ENCODE results near the gene P2RY6.
A peak's percentile ranks its signal among the peaks of the same experiment; 100 is the strongest.
"Not testable (repeated sequence)": the region's sequence is repeated elsewhere in the genome, so short reads cannot be mapped to it uniquely, and the experiment has no call there.

The P2RY6 gene

DNA sequence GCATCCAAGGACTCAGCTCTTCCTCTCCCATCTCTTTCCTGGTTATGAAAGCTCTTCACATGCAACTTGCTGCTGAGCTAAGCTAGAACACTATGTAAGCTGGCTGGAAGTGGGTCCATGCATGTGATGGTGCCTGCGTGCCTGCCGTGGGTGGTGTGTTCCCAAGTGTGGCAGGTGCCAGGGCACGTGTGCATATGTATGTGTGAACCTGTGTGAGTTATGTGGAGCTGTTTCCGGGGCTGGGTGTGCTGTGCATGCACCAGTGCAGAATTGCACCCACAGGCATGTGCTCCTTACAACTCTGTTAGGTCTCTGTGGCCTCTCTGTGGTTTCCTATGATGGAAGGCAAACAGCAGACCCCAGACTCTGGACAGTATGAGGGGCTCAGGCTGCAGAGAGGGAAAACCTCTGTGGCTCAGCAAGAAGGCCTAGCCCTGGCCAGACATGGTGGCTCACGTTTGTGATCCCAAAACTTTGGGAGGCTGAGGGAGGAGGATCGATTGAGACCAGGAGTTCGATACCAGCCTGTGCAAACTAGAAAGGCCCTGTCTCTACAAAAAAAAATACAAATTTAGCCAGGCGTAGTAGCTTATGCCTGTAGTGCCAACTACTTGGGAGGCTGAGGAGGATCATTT, 4.1 kb upstream of the P2RY6 start:
- FAIRE-seq (peak; percentile 57), DNase-seq (ENCODE audit: insufficient read length, low spot score) (no peak)
- TF ChIP-seq SPI1 (IDR thresholded peaks at IDR 0.05; ENCODE audit: low read depth, low read length) (no peak), POU2F2 (IDR thresholded peaks at IDR 0.05; ENCODE audit: low read depth, low read length) (no peak), POLR2A (IDR thresholded peaks at IDR 0.05; ENCODE audit: low read depth, low read length) (no peak), TAF1 (IDR thresholded peaks at IDR 0.05; ENCODE audit: low read depth, low read length) (no peak), PAX5 (IDR thresholded peaks at IDR 0.05; ENCODE audit: insufficient read depth, low read length, severe bottlenecking) (no peak), POLR2AphosphoS5 (IDR thresholded peaks at IDR 0.05; ENCODE audit: low read depth, low read length) (no peak)

DNA sequence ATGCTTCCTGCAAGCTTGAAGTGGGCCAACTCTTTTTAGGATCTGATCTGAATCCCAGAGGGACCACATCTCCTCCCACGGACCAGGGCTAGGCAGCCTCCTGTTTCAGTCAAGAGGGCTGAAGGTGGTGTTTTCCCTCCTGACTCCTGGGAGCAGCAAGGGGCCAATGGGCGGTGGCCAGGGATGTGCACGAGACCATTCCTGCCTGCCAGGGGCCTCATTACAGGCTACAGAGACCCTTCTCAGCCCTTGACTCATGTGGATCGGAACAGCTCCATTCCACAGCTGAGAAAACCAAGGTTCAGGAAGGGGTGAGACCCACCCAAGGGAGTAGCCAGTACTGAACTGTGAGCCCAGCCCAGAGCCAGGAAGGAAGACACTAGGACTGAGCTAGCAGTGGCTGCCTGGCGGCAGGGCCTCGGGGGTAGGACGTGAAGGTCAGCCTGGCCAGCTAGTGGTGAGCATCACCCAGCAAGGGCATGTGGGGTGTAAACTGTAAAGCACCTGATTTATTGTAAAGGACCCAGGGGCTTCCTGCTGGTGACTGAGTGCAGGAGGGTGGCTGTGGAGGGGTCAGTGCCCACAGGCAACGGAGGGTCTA, 3.4 kb upstream of the P2RY6 start:
- DNase-seq (ENCODE audit: insufficient read length, low spot score) (no peak), FAIRE-seq (no peak)
- TF ChIP-seq POLR2A (IDR thresholded peaks at IDR 0.05; ENCODE audit: low read depth, low read length) (no peak), SPI1 (IDR thresholded peaks at IDR 0.05; ENCODE audit: low read depth, low read length) (no peak), POLR2AphosphoS5 (IDR thresholded peaks at IDR 0.05; ENCODE audit: low read depth, low read length) (no peak), TAF1 (IDR thresholded peaks at IDR 0.05; ENCODE audit: low read depth, low read length) (no peak), POU2F2 (IDR thresholded peaks at IDR 0.05; ENCODE audit: low read depth, low read length) (no peak), PAX5 (IDR thresholded peaks at IDR 0.05; ENCODE audit: insufficient read depth, low read length, severe bottlenecking) (no peak)

DNA sequence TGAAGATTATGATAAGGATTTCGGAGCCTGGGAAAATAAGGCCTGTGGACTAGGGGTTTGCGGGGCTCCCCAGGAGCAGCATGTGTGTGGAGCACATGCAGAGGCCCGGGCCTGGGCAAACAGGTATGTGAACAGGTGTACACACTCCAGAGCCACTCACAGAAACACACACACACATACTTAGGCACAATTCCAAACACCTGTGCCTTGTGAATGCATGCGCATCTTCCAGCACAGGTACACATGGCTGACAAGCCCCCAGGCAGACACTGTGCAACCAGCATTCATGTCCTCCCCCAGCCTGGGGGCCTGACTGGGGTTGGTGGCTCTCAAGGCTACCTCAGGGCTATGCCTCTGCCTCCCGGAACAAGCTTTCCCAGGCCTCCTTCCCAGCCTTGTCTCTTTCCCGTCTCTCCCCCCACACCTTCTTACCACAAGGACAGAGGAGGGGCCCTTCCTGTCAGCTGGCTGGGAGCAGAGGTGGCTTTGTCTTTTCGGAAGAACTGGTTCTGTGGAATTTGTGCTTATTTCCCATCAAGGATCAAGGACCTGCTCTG, 2.6 kb upstream of the P2RY6 start:
- no peak for FAIRE-seq
- TF ChIP-seq TAF1 (IDR thresholded peaks at IDR 0.05; ENCODE audit: low read depth, low read length) (no peak), POLR2AphosphoS5 (IDR thresholded peaks at IDR 0.05; ENCODE audit: low read depth, low read length) (no peak), SPI1 (IDR thresholded peaks at IDR 0.05; ENCODE audit: low read depth, low read length) (no peak)
- DNase-seq (ENCODE audit: insufficient read length, low spot score) = no peak

DNA sequence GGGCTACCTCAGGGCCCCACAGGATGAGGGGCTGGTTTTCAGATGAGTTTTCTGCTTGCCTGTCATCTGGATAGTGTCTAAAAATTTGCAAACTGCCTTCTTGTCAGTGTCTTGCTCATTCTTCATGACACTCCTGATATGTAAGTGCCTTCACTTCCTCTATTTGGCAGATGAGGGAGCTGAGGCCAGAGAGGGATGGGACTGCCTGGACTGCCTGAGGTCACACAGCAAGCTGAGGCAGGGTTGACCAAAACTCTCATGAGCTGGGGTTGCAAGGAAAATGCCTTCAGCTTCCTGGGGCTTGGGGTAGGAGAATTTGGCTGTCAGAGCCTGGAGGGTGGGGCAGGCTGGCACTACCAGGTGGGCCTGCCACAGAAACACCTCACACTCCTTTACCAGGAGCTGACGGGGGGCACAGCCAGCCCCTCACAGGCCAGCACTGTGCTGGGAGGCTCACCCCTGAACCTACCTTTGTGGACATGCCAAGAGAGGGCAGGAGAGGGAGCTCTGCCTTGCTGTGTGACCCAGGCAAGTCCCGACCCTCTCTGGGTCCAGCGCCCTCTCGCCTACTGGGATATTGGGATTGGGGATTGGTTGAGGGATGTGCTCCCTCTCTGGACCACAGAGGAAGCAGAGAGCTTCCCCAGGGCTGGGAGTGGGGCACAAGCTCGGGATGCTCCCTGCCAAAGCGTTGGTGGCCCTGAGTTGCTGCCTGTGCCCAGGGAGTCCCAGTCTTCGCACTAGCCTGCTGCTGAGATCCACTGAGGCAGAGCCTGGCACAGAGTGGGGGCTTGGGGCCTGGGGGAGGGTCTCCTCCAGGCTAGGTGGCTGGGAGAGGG, 1.9 kb upstream of the P2RY6 start:
- no peak for TF ChIP-seq POLR2A (IDR thresholded peaks at IDR 0.05; ENCODE audit: low read depth, low read length)
- peak; percentile 95 for TF ChIP-seq SPI1 (IDR thresholded peaks at IDR 0.05; ENCODE audit: low read depth, low read length)
- TF ChIP-seq POU2F2 (IDR thresholded peaks at IDR 0.05; ENCODE audit: low read depth, low read length) = no peak
- TF ChIP-seq PAX5 (IDR thresholded peaks at IDR 0.05; ENCODE audit: insufficient read depth, low read length, severe bottlenecking) = no peak
- TF ChIP-seq TAF1 (IDR thresholded peaks at IDR 0.05; ENCODE audit: low read depth, low read length) = no peak
- TF ChIP-seq POLR2AphosphoS5 (IDR thresholded peaks at IDR 0.05; ENCODE audit: low read depth, low read length) = no peak
- peak; percentile 84 for FAIRE-seq

DNA sequence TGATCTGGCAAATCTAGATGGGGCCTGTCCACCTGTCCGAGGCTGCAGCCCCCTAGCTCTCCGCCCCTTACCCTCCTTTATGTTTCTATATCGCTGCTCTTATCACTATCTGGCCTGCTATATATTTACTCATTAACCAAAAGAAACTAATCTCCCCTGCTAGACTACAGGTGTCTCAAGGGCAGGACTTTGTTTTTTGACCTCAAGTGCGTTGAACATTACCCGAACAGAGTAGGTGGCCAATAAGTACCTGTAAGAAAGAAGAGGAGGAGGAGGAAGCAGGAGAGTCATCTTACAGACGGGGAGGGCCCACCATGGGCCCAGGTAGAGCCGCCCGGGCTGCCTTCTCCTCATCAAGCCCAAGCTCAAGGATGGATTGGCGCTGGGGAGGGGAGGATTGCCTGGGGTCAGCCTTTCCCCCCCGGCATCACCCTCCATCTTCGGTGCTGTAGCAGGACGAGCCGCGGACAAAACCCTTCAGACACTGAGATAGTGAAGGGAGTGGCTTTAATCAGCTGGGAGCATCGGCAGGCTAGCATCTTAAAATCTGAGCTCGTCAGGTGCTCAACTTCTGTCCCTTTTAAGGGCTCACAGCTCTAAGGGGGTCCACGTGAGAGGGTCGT, 1.2 kb upstream of the P2RY6 start:
- DNase-seq (ENCODE audit: insufficient read length, low spot score) (no peak), FAIRE-seq (peak; percentile 55)
- no peak for TF ChIP-seq SPI1 (IDR thresholded peaks at IDR 0.05; ENCODE audit: low read depth, low read length)
- TF ChIP-seq POLR2AphosphoS5 (IDR thresholded peaks at IDR 0.05; ENCODE audit: low read depth, low read length) = no peak
- no peak for TF ChIP-seq POU2F2 (IDR thresholded peaks at IDR 0.05; ENCODE audit: low read depth, low read length)
- no peak for TF ChIP-seq TAF1 (IDR thresholded peaks at IDR 0.05; ENCODE audit: low read depth, low read length)
- no peak for TF ChIP-seq POLR2A (IDR thresholded peaks at IDR 0.05; ENCODE audit: low read depth, low read length)
- no peak for TF ChIP-seq PAX5 (IDR thresholded peaks at IDR 0.05; ENCODE audit: insufficient read depth, low read length, severe bottlenecking)

More for the DNA sequence above, 1.9 kb upstream of the P2RY6 start:
- DNase-seq (ENCODE audit: insufficient read length, low spot score) = no peak

DNA sequence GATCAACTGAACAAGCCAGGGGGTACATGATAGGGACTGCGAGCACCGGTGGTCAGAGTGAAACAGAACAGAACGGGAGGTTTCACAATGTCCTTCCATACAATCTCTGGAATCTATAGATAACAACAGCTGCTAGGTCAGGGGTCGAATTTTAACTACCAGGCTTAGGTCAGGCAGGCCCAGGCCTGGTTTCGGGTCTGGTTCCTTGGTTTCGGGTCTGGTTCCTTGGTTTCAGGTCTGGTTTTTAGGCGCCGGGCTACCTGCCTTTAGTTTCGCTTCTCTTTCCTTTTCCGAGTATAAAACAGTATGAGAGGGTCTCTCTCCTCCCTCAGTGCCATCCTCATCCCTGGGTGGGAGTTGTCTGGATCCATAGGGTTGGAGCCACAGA, 666 bp upstream of the P2RY6 start:
- TF ChIP-seq SPI1 (IDR thresholded peaks at IDR 0.05; ENCODE audit: low read depth, low read length) = peak; percentile 65
- peak; percentile 62 for FAIRE-seq
- DNase-seq (ENCODE audit: insufficient read length, low spot score) = not testable (repeated sequence)

DNA sequence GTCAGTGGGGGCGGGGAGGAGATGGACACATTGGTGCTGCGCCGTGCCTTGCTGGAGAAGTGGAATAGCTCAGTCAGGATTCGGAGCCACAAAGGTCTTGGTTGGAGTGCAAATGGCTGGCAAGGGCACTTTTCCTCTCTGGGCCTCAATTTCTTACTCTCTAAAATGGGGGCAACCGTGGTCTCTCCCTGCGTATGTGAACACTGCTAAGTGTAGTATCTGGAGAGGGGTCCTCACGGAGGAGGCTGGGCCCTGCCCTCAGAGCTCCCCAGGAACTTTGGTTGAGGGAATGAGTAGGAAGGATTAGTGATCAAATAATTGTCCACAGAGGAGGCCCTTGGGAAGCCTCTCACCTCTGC, 521 bp downstream of the P2RY6 start:
- DNase-seq (ENCODE audit: insufficient read length, low spot score) (no peak), FAIRE-seq (no peak)
- TF ChIP-seq SPI1 (IDR thresholded peaks at IDR 0.05; ENCODE audit: low read depth, low read length) = no peak
- TF ChIP-seq POU2F2 (IDR thresholded peaks at IDR 0.05; ENCODE audit: low read depth, low read length) = no peak
- TF ChIP-seq PAX5 (IDR thresholded peaks at IDR 0.05; ENCODE audit: insufficient read depth, low read length, severe bottlenecking) = no peak
- TF ChIP-seq POLR2A (IDR thresholded peaks at IDR 0.05; ENCODE audit: low read depth, low read length) = no peak
- no peak for TF ChIP-seq TAF1 (IDR thresholded peaks at IDR 0.05; ENCODE audit: low read depth, low read length)
- TF ChIP-seq POLR2AphosphoS5 (IDR thresholded peaks at IDR 0.05; ENCODE audit: low read depth, low read length) = no peak

GRCh38 chr11:73273222-73273895, 1.2 kb downstream of the P2RY6 start:
- TF ChIP-seq POU2F2 (IDR thresholded peaks at IDR 0.05; ENCODE audit: low read depth, low read length) = no peak
- TF ChIP-seq PAX5 (IDR thresholded peaks at IDR 0.05; ENCODE audit: insufficient read depth, low read length, severe bottlenecking) = no peak
- TF ChIP-seq POLR2A (IDR thresholded peaks at IDR 0.05; ENCODE audit: low read depth, low read length) = no peak
- TF ChIP-seq POLR2AphosphoS5 (IDR thresholded peaks at IDR 0.05; ENCODE audit: low read depth, low read length) = no peak
- no peak for TF ChIP-seq SPI1 (IDR thresholded peaks at IDR 0.05; ENCODE audit: low read depth, low read length)
- no peak for TF ChIP-seq TAF1 (IDR thresholded peaks at IDR 0.05; ENCODE audit: low read depth, low read length)
- DNase-seq (ENCODE audit: insufficient read length, low spot score) (no peak), FAIRE-seq (no peak)

DNA sequence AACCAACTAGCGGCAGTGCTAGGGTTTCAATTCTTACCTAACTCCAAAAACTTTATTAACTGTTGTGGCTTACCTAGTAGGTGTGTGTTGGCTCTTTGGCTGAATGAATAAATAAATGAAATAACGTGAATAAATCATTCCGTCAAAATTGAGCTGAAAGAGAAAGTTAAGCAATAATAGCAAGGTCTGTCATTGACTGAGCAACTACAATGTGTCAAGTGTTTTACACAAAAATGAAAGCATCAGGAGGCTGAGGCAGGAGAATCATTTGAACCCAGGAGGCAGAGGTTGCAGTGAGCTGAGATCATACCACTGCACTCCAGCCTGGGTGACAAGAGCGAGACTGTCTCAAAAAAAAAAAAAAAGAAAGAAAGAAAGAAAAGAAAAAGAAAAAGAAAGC, 2.1 kb downstream of the P2RY6 start:
- FAIRE-seq; DNase-seq (ENCODE audit: insufficient read length, low spot score): not testable (repeated sequence)
